NB4 (cell line): Measurements from ENCODE around the gene USP21.
A peak's percentile ranks its signal among the peaks of the same experiment; 100 is the strongest.

Experiments
- DNase-seq: peaks from one replicate; pipeline ENCODE4 v3.0.0; 2010; ENCODE audit warnings: low read depth
- H3K4me3 ChIP-seq: one replicate; pipeline ENCODE4 v1.5.1; 2011; ENCODE audit warnings: mild to moderate bottlenecking, low read depth, low read length, moderate library complexity
- CTCF ChIP-seq: IDR thresholded peaks from one replicate; pipeline ENCODE4 v1.5.1; 2012; ENCODE audit warnings: low read depth, low read length
- MAX ChIP-seq: IDR thresholded peaks from 2 replicates; pipeline ENCODE4 v1.6.1; 2011; ENCODE audit warnings: low read depth, low read length
- MYC ChIP-seq: IDR thresholded peaks from 2 replicates; pipeline ENCODE4 v1.6.1; 2011; ENCODE audit warnings: low read depth, low read length
- POLR2A ChIP-seq: IDR thresholded peaks from 2 replicates; pipeline ENCODE4 v1.6.1; 2011; ENCODE audit warnings: mild to moderate bottlenecking; ENCODE audit not compliant: insufficient read length; ENCODE audit errors: extremely low read depth

USP21 gene

GRCh38 chr1:161171191-161171590, 11.9 kb downstream of the USP21 start:
- TF ChIP-seq MYC: no peak
- peak; percentile 16 for TF ChIP-seq CTCF
- DNase-seq: no peak
- H3K4me3 ChIP-seq: no peak overlapping the region

GRCh38 chr1:161171696-161172095, 12.4 kb downstream of the USP21 start:
- DNase-seq: no peak
- H3K4me3 ChIP-seq: no peak overlapping the region
- no peak for TF ChIP-seq MAX
- no peak for TF ChIP-seq MYC
- no peak for TF ChIP-seq POLR2A
- no peak for TF ChIP-seq CTCF

- no peak for DNase-seq
- H3K4me3 ChIP-seq: no peak overlapping the region
- TF ChIP-seq MAX (no peak), MYC (no peak), POLR2A (no peak), CTCF (no peak)
These were observed 13.0 kb downstream of the USP21 start for GRCh38 chr1:161172349-161172748.

- H3K4me3 ChIP-seq: no peak overlapping the region
- TF ChIP-seq MYC: no peak
- TF ChIP-seq CTCF: no peak
- no peak for TF ChIP-seq MAX
- TF ChIP-seq POLR2A: no peak
- DNase-seq: no peak
These were observed 13.6 kb downstream of the USP21 start for GRCh38 chr1:161172776-161173376.

- no peak for DNase-seq
- no peak overlapping the region for H3K4me3 ChIP-seq
- TF ChIP-seq MYC (no peak), CTCF (no peak), MAX (no peak), POLR2A (no peak)
These were observed 14.4 kb downstream of the USP21 start for GRCh38 chr1:161173711-161174110.

GRCh38 chr1:161174911-161175310, 15.6 kb downstream of the USP21 start:
- no peak for DNase-seq
- TF ChIP-seq CTCF (no peak), MYC (no peak), POLR2A (no peak), MAX (no peak)
- H3K4me3 ChIP-seq: no peak overlapping the region
